AG04450 (cell line): Measurements from ENCODE around the gene GNG2. TPM values are rescaled to one million over a fixed set of nuclear protein-coding genes. Genes with fewer than 3 reads are reported as not detected.

Experiments
- CTCF ChIA-PET: fragments of 300-600, 350-600 bp; formaldehyde crosslinking; extraction: SDS; loops from one replicate; lab custom pipeline; 2022; ENCODE audit warnings: antibody characterized with exemption, inconsistent platforms; lab: Charles Lee
- POLR2A ChIA-PET: fragments of 350-600 bp; formaldehyde crosslinking; extraction: SDS; loops from one replicate; lab custom pipeline; 2021; ENCODE audit warnings: antibody characterized with exemption, inconsistent platforms; lab: Yijun Ruan, JAX
- DNase-seq: peaks from one replicate; pipeline ENCODE4 v3.0.0-alpha.2; 2011; ENCODE audit warnings: low read depth, low spot score
- H3K27ac ChIP-seq: one replicate; pipeline ENCODE4 v1.5.1; 2012; ENCODE audit warnings: low read depth, low read length, control low read depth
- H3K27me3 ChIP-seq: one replicate; pipeline ENCODE4 v1.6.0; 2012; ENCODE audit warnings: low read length; ENCODE audit not compliant: control insufficient read depth, insufficient read depth
- H3K4me3 ChIP-seq: 2 replicates; pipeline ENCODE4 v1.5.1; 2011; ENCODE audit warnings: mild to moderate bottlenecking, low read depth, low read length, control low read depth
- H3K9me3 ChIP-seq: 2 replicates; pipeline ENCODE4 v1.5.1; 2012; ENCODE audit warnings: low read length; ENCODE audit not compliant: control insufficient read depth, insufficient read depth
- CTCF ChIP-seq: IDR thresholded peaks from 2 replicates; pipeline ENCODE4 v1.5.1; 2011; ENCODE audit warnings: low read depth, low read length, control low read depth, inconsistent platforms
- polyA plus RNA-seq: library from polyadenylated mRNA; depleted of rRNA; stranded (reverse); fragments of >200 nt; gene quantifications from 2 replicates; pipeline ENCODE4 v1.2.3, GENCODE V29; 2011

Gene GNG2
- polyA plus RNA-seq, 1 experiment = 83.9 TPM

GRCh38 chr14:51928568-51928967 lies 68.2 kb downstream of the GNG2 start:
- POLR2A ChIA-PET = no interaction called here
- Histone ChIP-seq H3K27ac (no peak overlapping the region), H3K9me3 (peaks cover 2% of the 10 kb centered on the region; the same call in 1 of the 2 replicates), H3K4me3 (no peak overlapping the region), H3K27me3 (no peaks in the 10 kb centered on the region)
- DNase-seq = no peak
- TF ChIP-seq CTCF = no peak
- CTCF ChIA-PET = no interaction called here

- ChIA-PET CTCF (no interaction called here), POLR2A (no interaction called here)
- Histone ChIP-seq H3K27me3 (no peaks in the 10 kb centered on the region), H3K4me3 (no peak overlapping the region), H3K27ac (no peak overlapping the region), H3K9me3 (peaks cover 2% of the 10 kb centered on the region; the same call in 1 of the 2 replicates)
- no peak for DNase-seq
- TF ChIP-seq CTCF = no peak
These were observed 68.8 kb downstream of the GNG2 start for GRCh38 chr14:51929166-51929565.

GRCh38 chr14:51929910-51930682 lies 69.7 kb downstream of the GNG2 start:
- CTCF ChIA-PET = interaction anchor here (1.0 kb wide), 1 partner anchor 49 kb away, joined by 3 read pairs; no protein-coding TSS in a partner anchor
- POLR2A ChIA-PET = no interaction called here
- TF ChIP-seq CTCF = no peak
- peaks cover 2% of the 10 kb centered on the region; the same call in 1 of the 2 replicates for H3K9me3 ChIP-seq
- no peak overlapping the region for H3K4me3 ChIP-seq
- no peak overlapping the region for H3K27ac ChIP-seq
- DNase-seq = no peak
- no peaks in the 10 kb centered on the region for H3K27me3 ChIP-seq

GRCh38 chr14:51931308-51931707 lies 70.9 kb downstream of the GNG2 start:
- ChIA-PET POLR2A (no interaction called here), CTCF (no interaction called here)
- no peak for DNase-seq
- H3K4me3 ChIP-seq = no peak overlapping the region
- no peak for TF ChIP-seq CTCF
- no peaks in the 10 kb centered on the region for H3K27me3 ChIP-seq
- H3K27ac ChIP-seq = no peak overlapping the region
- peaks cover 2% of the 10 kb centered on the region; the same call in 1 of the 2 replicates for H3K9me3 ChIP-seq

GRCh38 chr14:51933191-51933590 lies 72.8 kb downstream of the GNG2 start:
- H3K27me3 ChIP-seq = no peaks in the 10 kb centered on the region
- TF ChIP-seq CTCF = no peak
- H3K4me3 ChIP-seq = no peak overlapping the region
- H3K9me3 ChIP-seq = no peaks in the 10 kb centered on the region
- no peak for DNase-seq
- no peak overlapping the region for H3K27ac ChIP-seq
- CTCF ChIA-PET = no interaction called here
- POLR2A ChIA-PET = no interaction called here
